HUES48 (cell line): ENCODE results near the gene RPS6KA3.
"Not testable (repeated sequence)": the region's sequence is repeated elsewhere in the genome, so short reads cannot be mapped to it uniquely, and the experiment has no call there.

ENCODE experiments used
- H3K27ac ChIP-seq: one replicate; pipeline ENCODE4 v1.7.0; 2013; ENCODE audit warnings: low read depth, low read length, inconsistent platforms
- H3K27me3 ChIP-seq: 2 replicates; pipeline ENCODE4 v1.6.1; 2013; ENCODE audit warnings: mild to moderate bottlenecking, low read length; ENCODE audit not compliant: control insufficient read depth, insufficient read depth
- H3K36me3 ChIP-seq: 2 replicates; pipeline ENCODE4 v1.6.1; 2013; ENCODE audit warnings: low read length; ENCODE audit not compliant: control insufficient read depth, insufficient read depth
- H3K4me1 ChIP-seq: 2 replicates; pipeline ENCODE4 v1.6.1; 2013; ENCODE audit warnings: mild to moderate bottlenecking, low read length; ENCODE audit not compliant: control insufficient read depth, insufficient read depth
- H3K4me3 ChIP-seq: 2 replicates; pipeline ENCODE4 v1.5.1; 2013; ENCODE audit warnings: mild to moderate bottlenecking, low read depth, low read length
- H3K9ac ChIP-seq: 2 replicates; pipeline ENCODE4 v1.6.1; 2013; ENCODE audit warnings: mild to moderate bottlenecking, low read depth, low read length, moderate library complexity
- H3K9me3 ChIP-seq: 2 replicates; pipeline ENCODE4 v1.6.1; 2013; ENCODE audit warnings: low read length; ENCODE audit not compliant: control insufficient read depth, insufficient read depth

RPS6KA3 gene

DNA sequence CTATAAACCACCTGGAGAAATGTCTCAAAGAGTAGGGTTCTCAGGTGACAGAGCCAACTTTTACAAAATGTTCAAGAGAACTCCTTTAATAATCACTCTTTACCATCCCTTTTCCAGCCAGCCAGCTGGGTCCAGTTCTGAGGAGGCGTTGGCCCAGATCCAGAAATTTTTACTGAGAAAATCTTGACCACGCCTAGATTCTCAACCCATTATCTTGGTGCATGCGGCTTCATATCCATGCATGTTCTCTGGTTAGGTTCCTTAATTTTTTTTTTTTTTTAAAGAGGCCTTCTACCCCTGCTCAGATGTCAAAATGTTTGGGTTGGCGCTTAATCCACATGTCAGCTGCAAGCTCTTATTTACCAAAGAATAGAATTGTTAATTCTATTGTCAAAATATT, 138.0 kb downstream of the RPS6KA3 start:
- peaks cover 69% of the 10 kb centered on the region for H3K36me3 ChIP-seq
- H3K9me3 ChIP-seq, result no peaks in the 10 kb centered on the region
- H3K27me3 ChIP-seq, result no peaks in the 10 kb centered on the region
- no peaks in the 10 kb centered on the region for H3K4me1 ChIP-seq
- H3K27ac ChIP-seq, result no peak overlapping the region
- no peak overlapping the region for H3K4me3 ChIP-seq
- H3K9ac ChIP-seq, result no peak overlapping the region

DNA sequence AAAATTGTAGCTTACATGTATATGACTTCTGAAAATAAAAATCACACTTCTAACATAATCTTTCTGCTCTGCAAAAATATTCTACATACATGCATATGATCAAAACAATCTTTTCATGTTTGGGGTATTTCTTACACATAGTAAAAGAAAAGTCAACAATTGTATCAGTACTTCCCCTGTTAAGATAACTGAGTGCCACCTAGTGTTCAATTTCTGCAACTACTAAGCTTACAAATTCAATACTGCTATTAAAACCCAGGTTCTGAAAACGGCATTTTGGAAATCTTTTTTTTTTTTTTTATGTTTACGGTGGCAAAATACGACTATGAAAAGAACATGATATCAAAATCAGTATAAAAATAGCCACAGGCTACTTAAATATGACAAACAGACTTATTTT, 139.3 kb downstream of the RPS6KA3 start:
- not testable (repeated sequence) for H3K9ac ChIP-seq, H3K27ac ChIP-seq, H3K27me3 ChIP-seq, H3K4me3 ChIP-seq, H3K9me3 ChIP-seq, H3K4me1 ChIP-seq
- peaks cover 57% of the 10 kb centered on the region for H3K36me3 ChIP-seq

DNA sequence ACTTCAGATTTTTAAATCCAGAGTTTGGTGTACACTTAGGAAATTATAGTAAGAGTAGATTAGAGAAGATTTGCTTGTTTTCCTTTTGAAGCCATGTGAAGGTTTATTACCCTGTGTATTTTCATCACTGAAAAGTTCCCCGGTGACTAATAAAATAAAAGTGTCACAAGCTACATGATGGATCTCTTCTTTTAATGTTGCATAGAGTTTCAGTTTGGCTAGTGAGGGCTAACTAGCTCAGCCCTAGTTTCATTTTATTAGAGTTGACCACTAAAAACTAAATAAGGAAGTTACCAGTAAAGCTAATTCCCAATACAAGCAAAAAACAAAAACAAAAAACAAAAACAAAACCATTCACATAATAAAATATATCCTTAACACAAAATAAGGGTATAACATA, 139.9 kb downstream of the RPS6KA3 start:
- H3K36me3 ChIP-seq, result peaks cover 51% of the 10 kb centered on the region
- H3K9me3 ChIP-seq, H3K27me3 ChIP-seq, H3K4me3 ChIP-seq, H3K9ac ChIP-seq, H3K4me1 ChIP-seq, H3K27ac ChIP-seq: not testable (repeated sequence)

DNA sequence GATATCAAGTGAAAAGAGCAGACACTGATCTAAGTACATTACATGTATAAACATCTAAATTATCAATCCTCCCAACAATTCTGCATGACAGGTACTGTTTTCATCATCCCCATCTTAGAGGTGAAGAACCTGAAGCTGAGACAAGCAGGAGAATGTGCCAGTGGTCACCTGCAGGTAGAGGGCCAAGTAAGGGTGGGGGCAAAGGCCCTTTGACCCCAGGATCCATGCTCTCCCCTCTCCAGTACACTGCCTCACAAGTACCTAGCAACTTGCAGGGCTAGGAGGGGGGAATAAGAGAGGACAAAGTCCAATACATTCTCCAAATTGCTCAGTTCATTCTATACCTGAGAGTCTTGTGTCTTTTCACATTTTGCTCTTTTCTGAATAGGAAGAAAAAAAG, 141.7 kb downstream of the RPS6KA3 start:
- H3K27ac ChIP-seq, result no peak overlapping the region

DNA sequence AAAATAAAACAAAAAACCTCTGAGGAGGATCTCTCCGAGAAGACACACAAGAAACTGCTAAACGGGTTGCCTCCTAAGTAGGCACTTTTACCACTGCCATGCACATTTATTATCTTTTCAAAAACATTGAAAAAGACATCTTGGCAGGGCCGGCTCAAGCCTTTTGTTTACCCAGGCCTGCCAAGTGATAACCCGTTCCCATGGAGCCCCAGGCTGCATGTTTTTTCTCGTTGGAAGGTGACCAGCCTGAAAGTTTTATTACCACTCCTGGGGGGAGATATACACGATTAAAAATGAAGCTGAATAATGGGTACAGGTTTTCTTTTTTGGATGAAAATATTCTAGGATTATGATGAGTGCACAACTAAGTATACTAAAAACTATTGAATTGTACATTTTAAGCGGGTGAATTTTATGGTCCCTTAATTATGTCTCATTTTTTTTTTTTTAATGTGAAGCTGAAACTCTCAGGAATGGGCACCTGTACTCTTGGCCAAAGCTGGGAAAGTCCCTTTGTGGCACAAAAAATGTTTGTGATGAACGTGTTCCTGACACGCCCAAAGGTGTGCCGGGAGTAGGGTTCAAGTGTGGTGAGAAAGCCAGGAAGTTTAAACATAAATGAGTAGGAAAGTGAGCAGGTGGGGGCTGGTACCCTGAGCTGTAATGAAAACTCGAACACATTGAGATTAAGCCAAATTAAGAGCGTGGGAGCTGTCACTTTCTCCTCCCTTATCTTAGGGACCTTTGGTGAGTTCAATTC, 148.5 kb downstream of the RPS6KA3 start:
- Histone ChIP-seq H3K27ac (no peak overlapping the region), H3K9ac (no peak overlapping the region), H3K4me3 (no peak overlapping the region), H3K9me3 (no peaks in the 10 kb centered on the region), H3K36me3 (no peaks in the 10 kb centered on the region), H3K4me1 (no peaks in the 10 kb centered on the region; the same call in 1 of the 2 replicates), H3K27me3 (peaks cover 30% of the 10 kb centered on the region)

More for the DNA sequence above, 141.7 kb downstream of the RPS6KA3 start:
- peaks cover 34% of the 10 kb centered on the region for H3K36me3 ChIP-seq
- H3K27me3 ChIP-seq, result no peaks in the 10 kb centered on the region
- no peaks in the 10 kb centered on the region for H3K4me1 ChIP-seq
- no peaks in the 10 kb centered on the region for H3K9me3 ChIP-seq
- H3K9ac ChIP-seq, result no peak overlapping the region
- no peak overlapping the region for H3K4me3 ChIP-seq

DNA sequence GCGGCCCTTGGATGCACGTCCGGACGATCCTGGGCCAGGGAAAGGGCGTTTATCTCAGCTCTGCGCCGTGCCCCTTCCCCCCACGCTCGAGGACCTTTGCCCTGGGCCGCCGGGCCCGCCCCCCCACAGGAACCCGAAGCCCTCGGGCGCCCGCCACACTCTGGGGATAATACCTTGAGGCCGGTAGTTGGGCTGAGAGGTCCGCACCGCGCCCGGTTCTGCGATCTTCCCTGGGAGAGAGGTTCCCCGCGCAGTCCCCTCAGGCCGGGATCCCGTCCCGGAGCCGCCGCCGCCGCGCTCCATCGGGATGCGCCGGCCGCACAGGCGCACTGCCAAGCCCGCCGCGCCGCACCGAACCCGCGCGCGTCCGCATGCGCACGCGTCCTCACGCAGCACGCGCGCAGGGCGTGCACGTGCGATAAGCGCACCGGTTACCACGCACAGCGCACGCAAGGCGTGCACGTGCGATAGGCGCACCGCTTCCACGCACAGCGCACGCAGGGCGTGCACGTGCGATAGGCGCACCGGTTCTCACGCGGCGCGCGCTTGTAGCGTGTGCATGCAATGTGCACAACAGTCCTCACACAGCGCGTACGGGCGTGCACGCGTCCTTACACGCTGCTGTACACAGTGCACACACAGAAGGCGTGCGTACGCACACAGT, 150.0 kb downstream of the RPS6KA3 start, which contains the start of gene MAP7D2:
MAP7D2 (minus strand) TSS at position 331 of the 664 bp plus-strand sequence; CDS start at position 303, 28 bp downstream.
- Histone ChIP-seq H3K9ac (no peak within 1 kb of the TSS), H3K27me3 (peaks cover 30% of the 10 kb centered on the region), H3K4me3 (peak within 1 kb of the TSS; percentile 56), H3K9me3 (no peaks in the 10 kb centered on the region), H3K36me3 (no peaks in the 10 kb centered on the region), H3K4me1 (no peaks in the 10 kb centered on the region; the same call in 1 of the 2 replicates), H3K27ac (no peak within 1 kb of the TSS)

DNA sequence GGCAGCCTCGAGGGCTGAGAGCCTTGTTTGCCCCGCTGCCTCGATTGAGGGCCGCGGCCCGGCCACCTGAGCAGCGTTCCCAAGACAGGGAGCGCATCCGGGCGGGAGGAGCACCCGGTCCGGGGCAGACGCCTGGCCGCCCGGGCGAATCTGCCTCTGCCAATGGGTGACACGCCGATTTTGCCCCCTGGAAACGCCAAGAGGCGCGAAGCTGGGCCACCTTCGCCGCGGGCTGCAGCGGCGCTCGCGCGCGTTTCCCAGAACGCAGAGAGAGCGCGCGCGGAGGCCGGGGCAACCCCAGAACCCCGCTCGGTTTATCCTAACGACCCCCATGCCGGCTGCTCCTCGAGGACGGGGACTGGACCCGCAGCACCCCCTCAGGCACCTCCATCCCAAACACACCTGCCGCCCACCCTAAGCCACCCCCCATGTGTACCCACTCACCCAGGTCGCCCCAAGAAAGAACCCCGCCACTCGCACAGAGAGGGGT, 150.6 kb downstream of the RPS6KA3 start:
- Histone ChIP-seq H3K9me3 (no peaks in the 10 kb centered on the region), H3K36me3 (no peaks in the 10 kb centered on the region), H3K9ac (no peak overlapping the region), H3K4me3 (peak overlapping the region; percentile 56), H3K4me1 (no peaks in the 10 kb centered on the region; the same call in 1 of the 2 replicates), H3K27me3 (peaks cover 30% of the 10 kb centered on the region), H3K27ac (no peak overlapping the region)

DNA sequence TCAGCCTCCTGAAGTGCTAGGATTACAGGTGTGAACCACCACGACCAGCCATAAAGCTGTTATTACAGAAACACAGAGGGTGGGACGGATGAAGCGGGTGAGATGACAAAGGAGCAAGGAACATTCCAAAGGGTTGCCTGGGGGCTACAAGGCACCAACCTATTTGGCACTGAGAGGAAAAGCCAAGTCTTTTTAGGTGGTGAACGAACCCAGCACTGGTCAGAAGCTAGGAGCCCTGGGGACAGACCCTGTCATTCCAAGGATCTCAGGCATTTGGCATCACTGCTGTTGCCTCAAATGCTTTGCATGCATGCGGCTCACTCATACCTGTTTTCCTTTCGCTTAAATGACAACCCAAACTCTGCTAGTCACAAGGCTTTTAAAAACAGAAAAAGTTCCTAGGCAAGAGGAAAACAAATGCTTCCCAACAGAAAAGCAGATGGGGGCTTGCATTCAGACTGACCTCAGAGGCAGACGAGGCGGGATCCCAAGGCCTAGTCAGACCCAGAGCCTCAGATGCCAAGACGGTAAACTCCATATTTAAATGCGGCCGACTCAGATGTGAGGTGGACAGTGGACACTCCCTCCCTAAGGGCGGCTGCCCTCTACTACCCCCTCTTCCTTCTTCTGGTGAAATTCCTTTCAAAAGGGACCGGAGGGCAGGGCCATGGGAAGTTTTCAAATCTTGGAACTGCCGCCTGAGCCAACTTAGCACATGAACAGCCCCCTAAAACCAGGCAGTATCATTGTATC, 154.5 kb downstream of the RPS6KA3 start:
- no peaks in the 10 kb centered on the region for H3K36me3 ChIP-seq
- H3K9me3 ChIP-seq, result no peaks in the 10 kb centered on the region
- no peak overlapping the region for H3K27ac ChIP-seq
- H3K4me3 ChIP-seq, result no peak overlapping the region
- H3K9ac ChIP-seq, result no peak overlapping the region
- peaks cover 23% of the 10 kb centered on the region for H3K27me3 ChIP-seq
- no peaks in the 10 kb centered on the region; the same call in 1 of the 2 replicates for H3K4me1 ChIP-seq

DNA sequence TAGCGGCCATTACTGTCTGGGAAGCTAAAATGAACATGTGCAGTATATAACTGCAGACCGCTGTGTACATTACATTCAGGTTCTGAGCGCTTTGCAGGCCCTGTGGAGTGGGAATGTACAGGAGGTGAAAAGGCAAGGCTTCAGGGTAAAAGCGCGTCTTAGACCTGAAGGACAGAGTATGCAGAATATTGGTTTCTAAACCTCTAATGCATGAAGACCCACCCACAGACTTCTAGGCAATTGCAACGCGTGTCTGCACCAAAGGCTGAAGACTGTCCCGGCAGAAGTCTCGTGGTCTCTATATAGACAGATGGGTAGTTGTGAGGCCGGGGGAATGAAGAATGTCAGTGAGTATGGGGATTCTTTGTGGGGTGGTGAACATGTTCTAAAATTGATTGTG, 155.4 kb downstream of the RPS6KA3 start:
- Histone ChIP-seq H3K36me3 (no peaks in the 10 kb centered on the region), H3K4me1 (no peaks in the 10 kb centered on the region; the same call in 1 of the 2 replicates), H3K27me3 (peaks cover 13% of the 10 kb centered on the region), H3K27ac (no peak overlapping the region), H3K9ac (no peak overlapping the region), H3K9me3 (no peaks in the 10 kb centered on the region), H3K4me3 (no peak overlapping the region)

DNA sequence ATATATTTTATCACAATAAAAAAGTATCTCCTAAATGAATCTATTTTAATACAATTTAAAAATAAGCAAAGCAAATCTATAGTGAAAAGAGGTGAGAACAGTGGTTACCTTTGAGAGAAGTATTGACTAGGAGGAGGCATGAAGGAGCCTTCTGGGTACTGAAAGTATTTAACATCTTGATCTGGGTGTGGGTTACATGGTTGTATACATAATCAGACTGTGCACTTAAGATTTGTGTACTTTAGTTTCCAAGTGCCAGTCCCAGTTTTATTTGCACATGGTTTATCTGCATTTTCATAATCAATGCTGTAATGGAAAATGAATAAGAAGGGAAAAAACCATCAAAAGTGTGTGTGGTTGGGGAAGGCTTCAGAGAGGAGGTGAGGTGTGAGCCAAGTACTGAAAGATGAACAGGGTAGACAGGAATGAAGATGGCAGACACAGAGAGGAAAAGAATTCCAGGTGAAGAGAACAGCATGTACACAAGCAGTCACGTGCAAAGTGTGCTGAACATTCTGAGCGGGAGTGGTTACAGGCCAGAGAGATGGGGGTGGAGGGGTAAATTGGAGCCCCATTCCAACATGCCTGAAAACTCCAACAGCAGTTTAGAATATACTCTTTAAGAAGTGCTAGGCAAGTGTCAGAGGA, 164.7 kb downstream of the RPS6KA3 start:
- Histone ChIP-seq H3K9ac (no peak overlapping the region), H3K4me3 (no peak overlapping the region), H3K27ac (no peak overlapping the region), H3K27me3 (no peaks in the 10 kb centered on the region), H3K36me3 (no peaks in the 10 kb centered on the region), H3K9me3 (no peaks in the 10 kb centered on the region), H3K4me1 (no peaks in the 10 kb centered on the region)
